ENCODE data around the gene ZBTB42.

The ZBTB42 gene

GRCh38 chr14:104844306-104845032 lies 43.6 kb downstream of the ZBTB42 start:
- DNase-seq = no peak

- DNase-seq = no peak
These were observed 44.2 kb downstream of the ZBTB42 start for GRCh38 chr14:104845033-104845666.

- no peak for DNase-seq
These were observed 45.0 kb downstream of the ZBTB42 start for GRCh38 chr14:104845834-104846441.

GRCh38 chr14:104852280-104852663 lies 51.4 kb downstream of the ZBTB42 start:
- DNase-seq = no peak

Data from hematopoietic multipotent progenitor cell treated with erythropoietin and hydrocortisone succinate and interleukin-3 and kit ligand, for 4 days (in vitro differentiated cells).